H1 (cell line): Measurements from ENCODE around the gene TMEM164. TPM values are rescaled to one million over a fixed set of nuclear protein-coding genes. Genes with fewer than 3 reads are reported as not detected.

ENCODE experiments used
- GABPA ChIP-seq: IDR thresholded peaks from 2 replicates; pipeline ENCODE4 v1.6.1; 2011; ENCODE audit warnings: mild to moderate bottlenecking, low read length, moderate library complexity, borderline replicate concordance; ENCODE audit not compliant: insufficient read depth
- JUN ChIP-seq: IDR thresholded peaks from 2 replicates; pipeline ENCODE4 v1.6.1; 2011; ENCODE audit warnings: low read depth, mild to moderate bottlenecking, improper control_type of control experiment, low read length
- MAX ChIP-seq: IDR thresholded peaks from 2 replicates; pipeline ENCODE4 v1.6.1; 2012; ENCODE audit warnings: inconsistent platforms
- RBBP5 ChIP-seq: IDR thresholded peaks from 2 replicates; pipeline ENCODE4 v1.7.1; 2012; ENCODE audit warnings: low read depth, mild to moderate bottlenecking, inconsistent platforms, low read length, moderate library complexity, borderline replicate concordance
- RXRA ChIP-seq: IDR thresholded peaks from 2 replicates; pipeline ENCODE4 v1.6.1; 2011; ENCODE audit warnings: low read depth, mild to moderate bottlenecking, low read length, moderate library complexity; ENCODE audit not compliant: insufficient read depth
- polyA plus RNA-seq, 7 experiments: library from polyadenylated mRNA; depleted of rRNA in 3 of 7; stranded (reverse) in 5 of 7; unstranded in 2 of 7; fragments of >200 nt in 5 of 7; fragments of 200-250 nt in 2 of 7; gene quantifications; 1 replicate in 5 of 7; 2 replicates in 1 of 7; 4 replicates in 1 of 7; pipeline versions ENCODE4 v1.2.1 to v1.2.3, GENCODE V29; 2011 to 2013; ENCODE audit warnings: missing spikeins in 2 of 7, mixed read lengths in 2 of 7
- total RNA-seq: library from RNA; stranded (reverse); fragmentation: NEBNext Ultra II Directional; extraction: Animal tissue kit (Norgen Biotek cat#: 25700); gene quantifications from 2 replicates; pipeline ENCODE4 v1.2.1, GENCODE V29; 2021

Gene TMEM164
- total and polyA plus RNA-seq, 2 of the 8 experiments (the other 6 are each of a cell fraction or from before 2014, with no cell fraction given), result 7.3 to 14.8 TPM

GRCh38 chrX:110104078-110104477, 101.2 kb downstream of the TMEM164 start (continued):
- no peak for TF ChIP-seq JUN
- TF ChIP-seq MAX, result no peak
- no peak for TF ChIP-seq RBBP5
- TF ChIP-seq RXRA, result no peak
- TF ChIP-seq GABPA, result no peak
